ENCODE measurements around the gene ARHGEF19.

- TF ChIP-seq CTCF (IDR thresholded peaks at IDR 0.05) (no peak), POLR2A (IDR thresholded peaks at IDR 0.05) (no peak)
Measured at GRCh38 chr1:16178596-16179497, 33.6 kb downstream of the ARHGEF19 start.

Measured in adrenal gland (tissue), 5 donors.